Fibroblast of pulmonary artery (primary cell): ENCODE results near the gene TTC21A.

Experiments used
- DNase-seq: peaks from one replicate; pipeline ENCODE4 v3.0.0-alpha.2; 2010; ENCODE audit warnings: low read depth
- H3K4me3 ChIP-seq: replicated peaks from 2 replicates; pipeline ENCODE4 v1.5.1; 2011; ENCODE audit warnings: low read depth, mild to moderate bottlenecking, control low read depth, low read length, moderate library complexity
- TF ChIP-seq, protein P1 (sequence below): IDR thresholded peaks from 2 replicates; pipeline ENCODE4 v1.5.1; 2011; ENCODE audit warnings: mild to moderate bottlenecking, control low read depth, low read length, inconsistent platforms; ENCODE audit errors: missing control alignments

TTC21A gene

DNA sequence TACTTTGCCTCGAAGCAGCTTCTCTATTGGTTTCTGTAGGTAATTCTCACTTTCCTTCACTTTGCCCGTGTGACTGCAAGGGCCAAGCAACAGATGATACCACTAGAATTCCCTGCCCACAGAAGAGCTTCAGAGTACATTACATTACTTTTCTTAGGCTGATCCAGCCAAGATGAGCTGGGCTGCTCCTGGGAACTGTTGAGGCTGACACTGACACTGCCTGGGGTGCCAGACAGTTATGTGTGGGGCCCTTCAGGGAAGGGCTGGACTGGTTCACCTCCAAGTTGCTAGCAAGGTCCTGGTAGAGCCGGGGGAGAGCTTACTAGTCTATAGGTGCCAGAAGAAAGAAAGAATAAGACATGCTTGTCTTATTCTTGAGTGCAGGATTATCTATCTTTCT lies 19.0 kb upstream of the TTC21A start:
- DNase-seq, result no peak
- TF ChIP-seq, protein P1, sequence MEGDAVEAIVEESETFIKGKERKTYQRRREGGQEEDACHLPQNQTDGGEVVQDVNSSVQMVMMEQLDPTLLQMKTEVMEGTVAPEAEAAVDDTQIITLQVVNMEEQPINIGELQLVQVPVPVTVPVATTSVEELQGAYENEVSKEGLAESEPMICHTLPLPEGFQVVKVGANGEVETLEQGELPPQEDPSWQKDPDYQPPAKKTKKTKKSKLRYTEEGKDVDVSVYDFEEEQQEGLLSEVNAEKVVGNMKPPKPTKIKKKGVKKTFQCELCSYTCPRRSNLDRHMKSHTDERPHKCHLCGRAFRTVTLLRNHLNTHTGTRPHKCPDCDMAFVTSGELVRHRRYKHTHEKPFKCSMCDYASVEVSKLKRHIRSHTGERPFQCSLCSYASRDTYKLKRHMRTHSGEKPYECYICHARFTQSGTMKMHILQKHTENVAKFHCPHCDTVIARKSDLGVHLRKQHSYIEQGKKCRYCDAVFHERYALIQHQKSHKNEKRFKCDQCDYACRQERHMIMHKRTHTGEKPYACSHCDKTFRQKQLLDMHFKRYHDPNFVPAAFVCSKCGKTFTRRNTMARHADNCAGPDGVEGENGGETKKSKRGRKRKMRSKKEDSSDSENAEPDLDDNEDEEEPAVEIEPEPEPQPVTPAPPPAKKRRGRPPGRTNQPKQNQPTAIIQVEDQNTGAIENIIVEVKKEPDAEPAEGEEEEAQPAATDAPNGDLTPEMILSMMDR, result no peak
- H3K4me3 ChIP-seq, result no peak overlapping the region

DNA sequence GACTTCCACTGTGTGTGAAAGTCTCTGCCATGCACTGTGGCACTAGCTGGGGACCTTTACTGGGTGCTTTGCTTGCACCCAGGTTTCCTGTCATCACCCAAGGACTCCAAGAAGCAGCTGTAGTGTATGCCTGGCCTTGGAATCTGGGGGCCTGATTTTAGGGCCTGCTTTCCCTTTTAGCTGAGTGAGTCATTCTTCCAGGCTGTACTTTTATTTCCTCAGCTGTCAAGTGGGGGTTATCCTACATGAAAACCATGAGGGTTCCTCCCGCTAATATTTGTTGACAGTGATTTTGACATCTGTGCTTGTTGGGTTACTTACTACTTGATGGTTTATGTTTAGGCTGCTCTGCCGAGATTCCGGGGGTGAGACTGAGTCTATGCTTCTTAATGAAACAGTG lies 18.6 kb upstream of the TTC21A start:
- H3K4me3 ChIP-seq, result no peak overlapping the region
- DNase-seq, result peak; percentile 31
- TF ChIP-seq, protein P1, result no peak

DNA sequence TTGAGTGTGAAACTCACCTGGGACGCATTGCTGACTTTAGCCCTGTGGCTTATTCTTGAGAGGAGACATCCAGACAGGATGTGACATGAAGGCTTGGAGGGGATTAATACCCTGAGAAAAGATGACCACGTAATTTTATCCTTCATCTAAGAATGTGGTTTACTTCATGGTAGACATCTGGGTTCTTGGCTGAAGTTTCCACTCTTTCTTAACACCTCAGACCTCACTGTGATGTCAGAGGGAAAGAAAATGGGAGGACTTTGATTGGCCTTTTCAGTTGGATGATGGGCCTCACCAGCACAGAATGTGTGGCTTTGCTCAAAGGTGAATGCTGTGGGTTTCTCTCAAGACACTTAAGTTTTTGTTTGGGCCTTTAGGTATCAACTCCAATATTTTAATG lies 16.6 kb upstream of the TTC21A start:
- H3K4me3 ChIP-seq, result no peak overlapping the region
- TF ChIP-seq, protein P1, result no peak
- DNase-seq, result peak; percentile 36

DNA sequence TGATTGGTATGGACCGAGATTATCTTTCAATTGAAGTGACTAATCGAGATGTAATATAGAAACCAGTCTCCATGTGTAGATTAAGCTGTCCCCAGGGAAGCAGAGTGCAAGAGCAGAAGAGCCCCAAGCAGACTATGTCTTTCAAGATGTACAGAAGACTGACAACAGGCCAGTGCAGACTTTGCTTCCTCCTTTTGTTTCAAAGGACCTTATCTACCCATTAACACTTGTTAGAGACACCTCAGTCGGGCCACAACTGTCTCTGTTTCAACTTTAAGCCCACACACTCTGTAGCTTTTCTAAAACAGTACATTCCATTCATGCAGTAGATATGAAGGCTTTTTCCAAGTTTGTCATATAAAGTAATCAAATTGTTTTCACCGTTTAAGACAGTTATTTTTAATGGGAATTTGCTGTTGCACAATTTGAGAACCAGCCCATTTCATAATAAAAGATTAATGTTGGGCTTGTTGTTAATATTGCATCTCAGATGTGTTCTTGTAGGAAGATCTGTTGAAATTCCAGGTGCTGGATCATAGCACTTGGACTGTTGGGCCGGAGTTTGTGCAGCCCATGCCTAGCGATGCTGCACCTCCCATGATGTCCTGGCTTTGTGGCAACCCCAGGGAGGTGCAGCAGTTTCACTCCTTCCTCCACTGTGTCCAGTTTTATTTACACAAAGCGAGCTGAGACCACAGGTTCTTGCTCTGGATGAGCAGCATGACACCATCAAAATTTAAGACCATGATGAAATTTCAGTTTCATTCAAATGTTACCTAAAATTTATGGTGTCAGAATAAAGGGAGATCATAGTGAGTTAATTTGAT lies 12.4 kb upstream of the TTC21A start:
- no peak for DNase-seq
- TF ChIP-seq, protein P1, result no peak
- H3K4me3 ChIP-seq, result no peak overlapping the region

DNA sequence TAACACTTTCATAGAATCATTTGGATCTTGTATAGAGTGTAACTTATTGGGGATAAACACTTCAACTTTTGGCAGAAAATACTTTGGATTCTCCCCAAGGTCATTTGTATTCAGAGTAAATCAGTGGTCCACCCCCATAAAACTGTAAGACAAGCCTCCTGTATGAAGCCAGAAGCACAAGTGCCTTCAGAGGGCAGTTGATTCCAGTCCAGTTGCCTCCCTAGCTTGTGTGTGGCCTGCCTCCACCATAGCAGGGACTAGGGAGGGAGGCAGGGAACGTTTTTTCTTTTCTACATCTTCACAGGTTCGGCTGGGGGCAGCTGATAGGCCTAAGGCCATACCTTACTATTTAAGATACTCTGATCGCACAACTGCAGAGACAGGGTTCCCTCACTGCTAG lies 11.7 kb upstream of the TTC21A start:
- H3K4me3 ChIP-seq, result no peak overlapping the region
- DNase-seq, result no peak
- TF ChIP-seq, protein P1, result no peak

DNA sequence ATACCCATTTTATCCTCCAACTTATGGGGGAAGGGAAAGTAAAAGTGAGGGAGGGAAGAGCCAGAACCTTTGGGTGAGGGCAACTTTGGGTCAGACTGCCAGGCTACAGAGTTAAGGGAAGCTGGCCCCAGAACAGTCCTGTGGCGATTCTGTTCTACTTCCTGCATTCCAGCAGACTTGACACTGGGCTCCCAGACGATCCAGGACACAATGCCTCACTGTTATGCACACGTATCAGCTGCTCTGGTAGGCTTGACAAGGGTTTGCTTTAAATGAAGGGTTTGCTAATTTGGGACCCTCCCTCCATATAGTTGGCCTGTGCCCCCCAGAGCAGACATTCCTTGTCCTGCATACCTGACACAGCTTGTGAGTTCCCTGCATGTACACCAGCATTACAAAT lies 10.7 kb upstream of the TTC21A start:
- DNase-seq, result peak; percentile 28
- TF ChIP-seq, protein P1, result no peak
- no peak overlapping the region for H3K4me3 ChIP-seq

DNA sequence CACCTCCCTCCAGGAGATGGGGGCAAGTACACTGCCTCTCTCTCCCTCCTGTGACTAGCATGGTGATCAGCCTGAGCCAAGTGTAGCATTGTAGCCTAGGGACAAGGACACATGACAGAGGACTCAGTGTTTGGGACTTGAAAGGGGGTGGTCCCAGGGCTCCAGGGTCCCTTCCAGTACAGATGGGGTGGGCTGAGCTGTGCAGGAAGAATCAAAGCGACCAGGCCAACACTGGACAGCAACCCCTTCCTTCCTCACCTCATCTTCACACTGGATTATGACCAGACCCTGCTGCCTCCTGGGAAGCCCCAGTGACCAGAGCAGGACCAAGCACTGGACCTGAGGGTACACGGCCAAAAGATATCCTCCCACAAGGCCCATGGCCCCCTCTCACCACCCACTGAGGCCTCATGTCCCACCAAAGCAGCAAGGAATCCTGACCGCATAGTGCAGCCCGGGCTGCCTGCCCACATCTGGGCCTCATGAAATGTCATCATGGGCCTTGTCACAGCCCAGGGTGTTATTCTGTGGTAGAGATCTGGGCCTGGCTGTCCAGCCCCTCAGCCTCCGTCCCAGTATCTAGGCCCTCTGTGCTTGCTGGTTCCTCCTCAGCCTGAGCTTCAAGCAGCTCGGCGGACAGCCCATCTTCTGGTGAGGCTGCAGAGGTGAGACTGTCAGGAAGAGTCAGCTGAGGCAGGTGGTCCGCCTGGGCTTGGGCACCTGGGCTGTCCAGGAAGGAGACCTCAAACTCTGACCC lies 9.6 kb upstream of the TTC21A start:
- no peak for DNase-seq
- no peak overlapping the region for H3K4me3 ChIP-seq
- TF ChIP-seq, protein P1, result no peak
